ENCODE data around the gene C3orf20. TPM values are rescaled to one million over a fixed set of nuclear protein-coding genes. Genes with fewer than 3 reads are reported as not detected.

The C3orf20 gene
- total RNA-seq, 1 donor from 2014 or later, result not detected

GRCh38 chr3:14811684-14812083 is 136.7 kb downstream of the C3orf20 start:
- Mint-ChIP-seq H3K27me3 (ENCODE audit: unreplicated experiment) (peaks cover 22% of the 10 kb centered on the region), H3K4me3 (ENCODE audit: unreplicated experiment) (peak overlapping the region; percentile 88), H3K27ac (ENCODE audit: unreplicated experiment) (no peak overlapping the region), H3K9me3 (ENCODE audit: unreplicated experiment) (peaks cover 8% of the 10 kb centered on the region), H3K4me1 (ENCODE audit: low read depth, unreplicated experiment) (peaks cover 9% of the 10 kb centered on the region), H3K36me3 (ENCODE audit: unreplicated experiment) (no peaks in the 10 kb centered on the region)
- no peak for TF ChIP-seq CTCF (IDR thresholded peaks at IDR 0.05; ENCODE audit: partially characterized antibody, unreplicated experiment)
- DNase-seq, result no peak

GRCh38 chr3:14812196-14812790 is 137.4 kb downstream of the C3orf20 start:
- peaks cover 20% of the 10 kb centered on the region for H3K27me3 Mint-ChIP-seq (ENCODE audit: unreplicated experiment)
- H3K9me3 Mint-ChIP-seq (ENCODE audit: unreplicated experiment), result peaks cover 8% of the 10 kb centered on the region
- no peaks in the 10 kb centered on the region for H3K36me3 Mint-ChIP-seq (ENCODE audit: unreplicated experiment)
- H3K4me3 Mint-ChIP-seq (ENCODE audit: unreplicated experiment), result peak overlapping the region; percentile 50
- H3K27ac Mint-ChIP-seq (ENCODE audit: unreplicated experiment), result no peak overlapping the region
- no peak for TF ChIP-seq CTCF (IDR thresholded peaks at IDR 0.05; ENCODE audit: partially characterized antibody, unreplicated experiment)
- H3K4me1 Mint-ChIP-seq (ENCODE audit: low read depth, unreplicated experiment), result peaks cover 9% of the 10 kb centered on the region
- DNase-seq, result no peak

GRCh38 chr3:14814411-14814871 is 139.5 kb downstream of the C3orf20 start:
- no peak for DNase-seq
- H3K36me3 Mint-ChIP-seq (ENCODE audit: unreplicated experiment), result no peaks in the 10 kb centered on the region
- H3K9me3 Mint-ChIP-seq (ENCODE audit: unreplicated experiment), result peaks cover 11% of the 10 kb centered on the region
- no peak for TF ChIP-seq CTCF (IDR thresholded peaks at IDR 0.05; ENCODE audit: partially characterized antibody, unreplicated experiment)
- H3K4me1 Mint-ChIP-seq (ENCODE audit: low read depth, unreplicated experiment), result peaks cover 9% of the 10 kb centered on the region
- H3K27ac Mint-ChIP-seq (ENCODE audit: unreplicated experiment), result no peak overlapping the region
- no peak overlapping the region for H3K4me3 Mint-ChIP-seq (ENCODE audit: unreplicated experiment)
- peaks cover 18% of the 10 kb centered on the region for H3K27me3 Mint-ChIP-seq (ENCODE audit: unreplicated experiment)

DNA sequence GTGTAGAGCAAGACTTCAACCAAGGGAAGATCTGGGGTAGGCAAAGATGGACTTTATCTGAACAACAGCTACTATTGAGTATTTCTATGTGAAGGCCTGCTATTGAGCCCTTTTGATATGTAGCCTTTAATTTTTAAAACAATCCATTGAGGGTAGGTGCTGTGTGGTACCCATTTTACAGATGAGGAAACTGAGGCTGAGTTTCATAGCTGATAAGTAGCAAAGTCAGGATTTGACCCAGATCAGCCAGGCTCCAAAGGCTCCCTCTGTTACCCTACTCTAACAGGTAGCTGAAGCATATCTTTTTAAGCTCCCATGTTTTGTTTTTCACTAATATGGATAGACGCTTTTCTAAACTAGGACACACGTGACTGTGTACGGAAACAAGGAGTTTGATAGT is 141.4 kb downstream of the C3orf20 start:
- H3K9me3 Mint-ChIP-seq (ENCODE audit: unreplicated experiment), result peaks cover 11% of the 10 kb centered on the region
- H3K4me1 Mint-ChIP-seq (ENCODE audit: low read depth, unreplicated experiment), result peaks cover 9% of the 10 kb centered on the region
- no peak overlapping the region for H3K4me3 Mint-ChIP-seq (ENCODE audit: unreplicated experiment)
- H3K27me3 Mint-ChIP-seq (ENCODE audit: unreplicated experiment), result peaks cover 11% of the 10 kb centered on the region
- no peak for TF ChIP-seq CTCF (IDR thresholded peaks at IDR 0.05; ENCODE audit: partially characterized antibody, unreplicated experiment)
- no peak for DNase-seq
- H3K27ac Mint-ChIP-seq (ENCODE audit: unreplicated experiment), result no peak overlapping the region
- no peaks in the 10 kb centered on the region for H3K36me3 Mint-ChIP-seq (ENCODE audit: unreplicated experiment)

DNA sequence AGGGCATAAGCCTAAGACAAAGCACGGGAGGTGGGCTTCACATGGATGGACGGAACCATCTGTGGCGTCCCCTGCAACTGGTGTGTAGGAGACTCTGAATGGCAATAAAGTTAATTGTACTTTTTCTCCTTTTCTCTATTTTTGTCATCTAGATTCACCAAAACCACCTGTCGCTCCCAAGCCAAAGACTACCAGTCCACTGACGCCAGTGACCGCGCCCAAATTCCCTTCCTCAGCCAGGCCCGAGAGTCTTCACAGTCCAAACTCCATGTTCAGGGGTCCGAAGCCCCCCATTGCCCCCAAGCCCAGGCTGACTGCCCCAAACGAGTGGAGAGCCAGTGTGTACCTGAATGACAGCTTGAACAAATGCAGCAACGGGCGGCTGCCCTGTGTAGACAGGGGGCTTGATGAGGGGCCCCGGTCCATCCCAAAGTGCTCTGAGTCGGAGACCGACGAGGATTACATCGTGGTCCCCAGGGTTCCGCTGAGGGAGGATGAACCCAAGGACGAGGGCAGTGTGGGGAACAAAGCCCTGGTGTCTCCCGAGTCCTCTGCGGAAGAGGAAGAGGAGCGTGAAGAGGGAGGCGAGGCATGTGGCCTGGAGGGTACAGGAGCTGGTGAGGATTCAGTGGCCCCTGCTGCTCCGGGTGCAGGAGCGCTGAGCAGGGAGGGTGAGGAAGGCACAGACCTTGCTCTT is 144.0 kb downstream of the C3orf20 start, which contains the start of gene FGD5:
TSS of gene FGD5 (plus strand) at position 159 of the 697 bp plus-strand sequence. CDS start at position 269, 110 bp downstream.
- Mint-ChIP-seq H3K9me3 (ENCODE audit: unreplicated experiment) (peaks cover 7% of the 10 kb centered on the region), H3K27me3 (ENCODE audit: unreplicated experiment) (peaks cover 9% of the 10 kb centered on the region), H3K36me3 (ENCODE audit: unreplicated experiment) (no peaks in the 10 kb centered on the region), H3K4me3 (ENCODE audit: unreplicated experiment) (no peak within 1 kb of the TSS), H3K27ac (ENCODE audit: unreplicated experiment) (no peak within 1 kb of the TSS), H3K4me1 (ENCODE audit: low read depth, unreplicated experiment) (peaks cover 14% of the 10 kb centered on the region)
- no peak for TF ChIP-seq CTCF (IDR thresholded peaks at IDR 0.05; ENCODE audit: partially characterized antibody, unreplicated experiment)
- DNase-seq, result no peak

Data from glutamatergic neuron (in vitro differentiated cells).